Stimulated activated CD4-positive, alpha-beta T cell treated with anti-CD3 and anti-CD28 coated beads, Interleukin-4, amount 100 ng/mL, for 4 hours (primary cell): ENCODE data around the gene EXOC4.
"Not testable (repeated sequence)": the region's sequence is repeated elsewhere in the genome, so short reads cannot be mapped to it uniquely, and the experiment has no call there.

Experiments used
- DNase-seq, 2 experiments: peaks; one replicate each; pipeline ENCODE4 v3.0.0-alpha.2; 2020

The EXOC4 gene

GRCh38 chr7:133278975-133279374 lies 26.1 kb downstream of the EXOC4 start:
- DNase-seq: not testable (repeated sequence)

GRCh38 chr7:133282094-133282493 lies 29.2 kb downstream of the EXOC4 start:
- no peak for DNase-seq

GRCh38 chr7:133284092-133284491 lies 31.2 kb downstream of the EXOC4 start:
- DNase-seq: no peak

GRCh38 chr7:133288970-133289369 lies 36.1 kb downstream of the EXOC4 start:
- no peak for DNase-seq

GRCh38 chr7:133290041-133290440 lies 37.2 kb downstream of the EXOC4 start:
- no peak for DNase-seq

- DNase-seq: no peak
These were observed 37.9 kb downstream of the EXOC4 start for GRCh38 chr7:133290676-133291333.

- no peak for DNase-seq
These were observed 39.8 kb downstream of the EXOC4 start for GRCh38 chr7:133292631-133293030.

GRCh38 chr7:133293384-133294160 lies 40.7 kb downstream of the EXOC4 start:
- no peak for DNase-seq

- no peak for DNase-seq
These were observed 41.4 kb downstream of the EXOC4 start for GRCh38 chr7:133294234-133294633.

- no peak for DNase-seq
These were observed 42.6 kb downstream of the EXOC4 start for GRCh38 chr7:133295484-133295883.

GRCh38 chr7:133297093-133297492 lies 44.2 kb downstream of the EXOC4 start:
- no peak for DNase-seq

GRCh38 chr7:133298080-133298479 lies 45.2 kb downstream of the EXOC4 start:
- no peak for DNase-seq

- no peak for DNase-seq
These were observed 46.8 kb downstream of the EXOC4 start for GRCh38 chr7:133299676-133300075.

GRCh38 chr7:133300088-133300487 lies 47.2 kb downstream of the EXOC4 start:
- DNase-seq: no peak

GRCh38 chr7:133300811-133301210 lies 47.9 kb downstream of the EXOC4 start:
- DNase-seq: no peak

- DNase-seq: no peak
These were observed 48.6 kb downstream of the EXOC4 start for GRCh38 chr7:133301444-133301843.

GRCh38 chr7:133303372-133303771 lies 50.5 kb downstream of the EXOC4 start:
- DNase-seq: no peak

- no peak for DNase-seq
These were observed 51.1 kb downstream of the EXOC4 start for GRCh38 chr7:133303931-133304330.

GRCh38 chr7:133309333-133309732 lies 56.5 kb downstream of the EXOC4 start:
- no peak for DNase-seq

GRCh38 chr7:133310232-133310862 lies 57.5 kb downstream of the EXOC4 start:
- DNase-seq: no peak

- DNase-seq: no peak
These were observed 60.7 kb downstream of the EXOC4 start for GRCh38 chr7:133313575-133313974.

GRCh38 chr7:133314084-133314483 lies 61.2 kb downstream of the EXOC4 start:
- no peak for DNase-seq

- DNase-seq: no peak
These were observed 62.6 kb downstream of the EXOC4 start for GRCh38 chr7:133315332-133316040.
